Tibial artery (tissue), 4 donors: ENCODE measurements around the gene CDRT15L2.
"Not testable (repeated sequence)": the region's sequence is repeated elsewhere in the genome, so short reads cannot be mapped to it uniquely, and the experiment has no call there.

Experiments used
- DNase-seq, 2 donors: peaks; one replicate each; pipeline ENCODE4 v3.0.0-alpha.2; 2019
- H3K27ac ChIP-seq, 2 donors: fragments of 200-600 bp; sonication (generic) in 1 of 2; 1 replicate in 1 of 2; 2 replicates in 1 of 2; pipeline ENCODE4 v1.5.1; 2018 to 2019; ENCODE audit warnings: mild to moderate bottlenecking in 1 of 2
- H3K27me3 ChIP-seq, 2 donors: fragments of 200-600 bp; sonication (generic) in 1 of 2; one replicate each; pipeline versions ENCODE4 v1.5.1 to v1.6.0; 2016 to 2019
- H3K36me3 ChIP-seq, 3 donors: fragments of 200-600 bp; sonication (generic) in 2 of 3; one replicate each; pipeline ENCODE4 v1.5.1; 2016 to 2019; ENCODE audit warnings: mild to moderate bottlenecking in 2 of 3
- H3K4me1 ChIP-seq, 4 donors: fragments of 200-600 bp; sonication (generic) in 2 of 4; 1 replicate in 3 of 4; 2 replicates in 1 of 4; pipeline ENCODE4 v1.5.1; 2016 to 2019
- H3K4me3 ChIP-seq, 2 donors: fragments of 200-600 bp; sonication (generic) in 1 of 2; 1 replicate in 1 of 2; 2 replicates in 1 of 2; pipeline ENCODE4 v1.5.1; 2018 to 2019; ENCODE audit warnings: mild to moderate bottlenecking in 2 of 2
- H3K9me3 ChIP-seq, 3 donors: fragments of 200-600 bp; sonication (generic) in 1 of 3; one replicate each; pipeline ENCODE4 v1.5.1; 2016 to 2019
- intact Hi-C: fragments of 100-400 bp; cut with DNase I; formaldehyde crosslinking; loops from one replicate; pipeline ENCODE4 v1.15.0; 2023; ENCODE audit warnings: low total_unique reads
- TF ChIP-seq, protein P1 (sequence below), 2 experiments: fragments of 200-600 bp in 1 of 2; fragments of 450-650 bp in 1 of 2; IDR thresholded peaks; one replicate each; pipeline ENCODE4 v1.5.1; 2017 to 2019; ENCODE audit warnings: antibody characterized with exemption in 2 of 2, mild to moderate bottlenecking in 1 of 2, moderate library complexity in 1 of 2

Gene CDRT15L2

DNA sequence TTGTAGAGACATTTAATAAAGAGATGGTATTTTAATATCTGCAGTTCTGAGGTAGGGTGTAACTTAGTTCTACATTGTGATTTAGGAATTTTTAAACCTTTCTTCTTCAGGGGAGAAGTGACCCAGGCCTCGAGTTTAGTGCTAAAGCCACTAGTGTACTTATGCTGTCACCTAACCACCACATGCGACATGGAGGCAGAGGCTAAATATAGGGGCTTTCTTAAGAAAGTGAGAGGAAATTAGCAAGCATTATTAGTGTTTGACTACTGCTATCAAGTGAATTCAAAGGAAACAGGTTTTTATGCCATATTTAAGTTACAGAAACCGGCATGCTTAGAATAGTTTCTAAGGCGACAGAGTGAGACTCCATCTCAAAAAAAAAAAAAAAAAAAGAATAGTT, 11.5 kb downstream of the CDRT15L2 start:
- intact Hi-C loops, H3K4me1 ChIP-seq, H3K9me3 ChIP-seq, H3K36me3 ChIP-seq, H3K4me3 ChIP-seq, H3K27me3 ChIP-seq, DNase-seq, H3K27ac ChIP-seq: not testable (repeated sequence)

DNA sequence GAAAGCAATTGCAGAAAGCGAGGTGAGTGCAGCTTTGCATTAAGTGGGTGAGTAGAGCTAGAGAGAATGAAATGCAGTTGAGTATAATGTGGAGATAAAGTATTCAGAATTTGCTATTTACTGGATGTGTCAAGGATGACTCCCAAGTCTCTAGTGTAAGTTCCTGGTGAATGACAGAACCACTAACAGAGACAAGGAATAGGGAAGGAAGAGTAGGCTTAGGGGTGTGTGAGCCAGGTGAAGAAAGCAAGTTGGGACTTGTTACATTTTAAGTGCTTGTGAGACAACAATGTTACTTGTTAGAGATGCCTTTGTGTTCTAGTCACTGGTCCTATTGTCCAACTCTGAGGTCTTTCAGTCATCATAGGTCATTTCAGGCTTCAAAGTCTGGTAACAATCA, 26.0 kb downstream of the CDRT15L2 start:
- H3K27ac ChIP-seq, H3K4me3 ChIP-seq, H3K9me3 ChIP-seq, H3K27me3 ChIP-seq, intact Hi-C loops, H3K4me1 ChIP-seq, DNase-seq, H3K36me3 ChIP-seq: not testable (repeated sequence)

DNA sequence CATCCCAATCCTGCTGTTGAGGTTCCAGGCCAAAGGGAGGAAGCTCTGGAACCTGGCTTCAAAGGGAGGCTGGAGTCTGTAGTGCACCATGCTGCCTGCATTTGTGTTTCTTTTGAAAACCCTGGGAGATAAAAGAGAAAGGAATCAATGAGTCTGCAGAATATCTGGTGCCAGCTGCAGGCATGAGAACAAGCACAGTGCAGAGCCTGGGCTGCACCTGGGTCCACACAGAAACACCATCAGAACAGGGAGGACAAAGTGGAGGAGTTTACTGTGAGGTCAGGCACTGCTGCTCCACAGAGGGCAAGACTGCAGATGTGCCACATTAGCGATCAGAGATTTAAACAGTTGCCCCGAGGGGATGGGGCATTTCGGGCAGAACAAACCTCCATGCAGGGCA, 30.0 kb downstream of the CDRT15L2 start:
- intact Hi-C loops, H3K27ac ChIP-seq, DNase-seq, H3K27me3 ChIP-seq, H3K9me3 ChIP-seq, H3K36me3 ChIP-seq, H3K4me3 ChIP-seq, H3K4me1 ChIP-seq: not testable (repeated sequence)

DNA sequence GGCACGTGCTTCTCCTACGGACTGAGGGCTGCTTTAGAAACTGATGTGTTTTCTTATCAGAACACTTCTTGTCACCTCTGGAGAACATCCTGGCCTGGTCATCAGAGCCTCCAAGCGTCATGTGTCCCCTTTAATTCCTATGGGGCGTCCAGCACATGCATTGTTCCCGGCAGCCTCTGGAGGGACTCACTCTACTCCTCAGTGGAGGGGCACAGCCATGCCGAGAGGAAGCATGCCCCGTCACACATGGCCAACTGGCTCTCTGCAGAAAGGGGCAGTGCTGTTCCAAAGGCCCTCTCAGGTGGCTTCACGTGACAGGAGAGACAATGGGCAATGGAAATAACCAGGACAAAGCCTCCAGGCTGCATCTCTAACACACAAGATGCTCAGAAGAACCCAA, 31.8 kb downstream of the CDRT15L2 start:
- intact Hi-C loops = no loop called here
- TF ChIP-seq, protein P1, sequence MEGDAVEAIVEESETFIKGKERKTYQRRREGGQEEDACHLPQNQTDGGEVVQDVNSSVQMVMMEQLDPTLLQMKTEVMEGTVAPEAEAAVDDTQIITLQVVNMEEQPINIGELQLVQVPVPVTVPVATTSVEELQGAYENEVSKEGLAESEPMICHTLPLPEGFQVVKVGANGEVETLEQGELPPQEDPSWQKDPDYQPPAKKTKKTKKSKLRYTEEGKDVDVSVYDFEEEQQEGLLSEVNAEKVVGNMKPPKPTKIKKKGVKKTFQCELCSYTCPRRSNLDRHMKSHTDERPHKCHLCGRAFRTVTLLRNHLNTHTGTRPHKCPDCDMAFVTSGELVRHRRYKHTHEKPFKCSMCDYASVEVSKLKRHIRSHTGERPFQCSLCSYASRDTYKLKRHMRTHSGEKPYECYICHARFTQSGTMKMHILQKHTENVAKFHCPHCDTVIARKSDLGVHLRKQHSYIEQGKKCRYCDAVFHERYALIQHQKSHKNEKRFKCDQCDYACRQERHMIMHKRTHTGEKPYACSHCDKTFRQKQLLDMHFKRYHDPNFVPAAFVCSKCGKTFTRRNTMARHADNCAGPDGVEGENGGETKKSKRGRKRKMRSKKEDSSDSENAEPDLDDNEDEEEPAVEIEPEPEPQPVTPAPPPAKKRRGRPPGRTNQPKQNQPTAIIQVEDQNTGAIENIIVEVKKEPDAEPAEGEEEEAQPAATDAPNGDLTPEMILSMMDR (IDR thresholded peaks at IDR 0.05) = no peak

DNA sequence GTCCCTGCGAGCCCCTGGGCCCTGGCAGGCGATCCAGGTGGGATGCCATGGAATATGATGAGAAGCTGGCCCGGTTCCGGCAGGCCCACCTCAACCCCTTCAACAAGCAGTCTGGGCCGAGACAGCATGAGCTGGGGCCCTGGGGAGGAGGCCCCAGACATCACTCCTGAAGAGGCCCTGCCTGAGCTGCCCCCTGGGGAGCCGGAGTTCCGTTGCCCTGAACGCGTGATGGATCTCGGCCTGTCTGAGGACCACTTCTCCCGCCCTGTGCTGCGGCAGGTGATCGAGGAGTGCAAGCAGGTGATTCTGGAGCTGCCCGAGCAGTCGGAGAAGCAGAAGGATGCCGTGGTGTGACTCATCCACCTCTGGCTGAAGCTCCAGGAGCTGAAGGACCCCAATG, 33.1 kb downstream of the CDRT15L2 start:
- intact Hi-C loops = no loop called here

More for the DNA sequence above, 31.8 kb downstream of the CDRT15L2 start:
- Histone ChIP-seq H3K9me3 (no peaks in the 10 kb centered on the region), H3K4me1 (no peaks in the 10 kb centered on the region), H3K4me3 (no peak overlapping the region), H3K27me3 (no peaks in the 10 kb centered on the region), H3K27ac (no peak overlapping the region), H3K36me3 (no peaks in the 10 kb centered on the region)
- no peak for DNase-seq

DNA sequence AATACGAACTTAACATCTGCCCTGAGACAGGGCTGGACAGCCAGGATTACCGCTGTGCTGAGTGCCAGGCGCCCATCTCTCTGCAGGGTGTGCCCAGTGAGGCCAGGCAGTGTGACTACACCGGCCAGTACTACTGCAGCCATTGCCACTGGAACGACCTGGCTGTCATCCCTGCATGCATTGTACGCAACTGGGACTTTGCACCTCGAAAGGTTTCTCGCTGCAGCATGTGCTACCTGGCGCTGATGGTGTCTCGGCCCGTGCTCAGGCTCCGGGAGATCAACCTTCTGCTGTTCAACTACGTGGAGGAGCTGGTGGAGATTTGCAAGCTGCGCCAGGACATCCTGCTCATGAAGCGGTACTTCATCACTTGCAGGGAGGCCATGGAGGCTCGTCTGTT, 33.7 kb downstream of the CDRT15L2 start:
- Histone ChIP-seq H3K36me3 (no peaks in the 10 kb centered on the region), H3K4me3 (no peak overlapping the region), H3K4me1 (no peaks in the 10 kb centered on the region), H3K9me3 (no peaks in the 10 kb centered on the region), H3K27me3 (no peaks in the 10 kb centered on the region), H3K27ac (no peak overlapping the region)
- intact Hi-C loops = no loop called here
- TF ChIP-seq, protein P1 (IDR thresholded peaks at IDR 0.05) = no peak
- DNase-seq = no peak

More for the DNA sequence above, 33.1 kb downstream of the CDRT15L2 start:
- no peaks in the 10 kb centered on the region for H3K36me3 ChIP-seq
- H3K4me1 ChIP-seq = no peaks in the 10 kb centered on the region
- H3K27ac ChIP-seq = no peak overlapping the region
- no peaks in the 10 kb centered on the region for H3K27me3 ChIP-seq
- H3K4me3 ChIP-seq = no peak overlapping the region
- H3K9me3 ChIP-seq = no peaks in the 10 kb centered on the region
- DNase-seq = no peak
- TF ChIP-seq, protein P1 (IDR thresholded peaks at IDR 0.05) = no peak

DNA sequence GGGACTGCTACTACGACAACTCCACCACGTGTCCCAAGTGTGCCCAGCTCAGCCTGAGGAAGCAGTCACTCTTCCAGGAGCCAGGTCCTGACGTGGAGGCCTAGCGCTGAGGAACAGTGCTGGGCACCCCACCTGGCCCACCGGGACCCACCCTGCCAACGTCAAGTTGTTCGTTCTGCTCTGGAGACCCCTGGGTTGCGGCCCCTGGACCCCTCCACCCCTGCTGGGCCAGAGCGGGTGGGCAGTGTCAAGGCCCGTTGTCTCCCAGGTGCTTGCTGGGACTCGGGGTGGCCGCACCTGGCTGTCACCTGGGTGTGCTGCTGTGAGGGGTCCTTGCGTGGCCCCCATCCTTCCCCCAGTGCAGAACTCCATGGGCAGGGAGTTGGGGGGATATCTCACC, 34.4 kb downstream of the CDRT15L2 start:
- TF ChIP-seq, protein P1 (IDR thresholded peaks at IDR 0.05) = no peak
- DNase-seq = no peak
- Histone ChIP-seq H3K9me3 (no peaks in the 10 kb centered on the region), H3K4me3 (no peak overlapping the region), H3K27me3 (no peaks in the 10 kb centered on the region), H3K4me1 (no peaks in the 10 kb centered on the region), H3K27ac (no peak overlapping the region), H3K36me3 (no peaks in the 10 kb centered on the region)
- intact Hi-C loops = no loop called here

DNA sequence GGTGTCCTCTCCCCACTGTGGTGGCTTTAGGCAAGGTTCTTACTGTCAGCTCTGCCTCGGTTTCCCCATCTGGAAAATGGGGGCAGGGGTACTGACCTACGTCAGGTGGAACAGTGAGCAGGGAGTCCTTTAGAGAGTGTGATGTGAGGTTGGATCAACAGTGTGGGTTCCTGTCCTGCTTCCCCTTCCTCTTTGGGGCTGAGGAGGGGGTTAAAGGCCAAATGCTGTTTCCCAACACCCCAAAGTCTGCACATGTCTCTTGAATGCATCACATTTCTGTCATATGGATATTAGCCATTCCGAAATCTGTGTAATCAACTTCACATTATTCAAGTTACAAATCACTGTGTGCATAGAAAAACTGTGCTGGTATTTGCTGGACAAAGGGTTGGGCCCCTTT, 35.9 kb downstream of the CDRT15L2 start:
- H3K36me3 ChIP-seq, DNase-seq, H3K4me1 ChIP-seq, H3K27me3 ChIP-seq, H3K9me3 ChIP-seq, H3K4me3 ChIP-seq, H3K27ac ChIP-seq, intact Hi-C loops: not testable (repeated sequence)
